HG03039 (cell line): Measurements from ENCODE around the gene XXYLT1.

Experiments used
- ATAC-seq: cut with Tn5 transposase; IDR thresholded peaks from one replicate; pipeline ENCODE4 v1.9.1; 2021; ENCODE audit warnings: mild to moderate bottlenecking, moderate library complexity; ENCODE audit not compliant: unreplicated experiment

XXYLT1 gene

GRCh38 chr3:195253923-195254432, 17.0 kb downstream of the XXYLT1 start:
- no peak for ATAC-seq

GRCh38 chr3:195251336-195252065, 19.5 kb downstream of the XXYLT1 start:
- no peak for ATAC-seq

- no peak for ATAC-seq
Observed at GRCh38 chr3:195250473-195251251, 20.3 kb downstream of the XXYLT1 start.

GRCh38 chr3:195249858-195250464, 21.0 kb downstream of the XXYLT1 start:
- ATAC-seq = no peak

- no peak for ATAC-seq
Observed at GRCh38 chr3:195249057-195249770, 21.7 kb downstream of the XXYLT1 start.

- no peak for ATAC-seq
Observed at GRCh38 chr3:195248281-195248680, 22.7 kb downstream of the XXYLT1 start.

GRCh38 chr3:195247863-195248189, 23.1 kb downstream of the XXYLT1 start:
- ATAC-seq = no peak

- ATAC-seq = no peak
Observed at GRCh38 chr3:195247086-195247862, 23.7 kb downstream of the XXYLT1 start.

- ATAC-seq = no peak
Observed at GRCh38 chr3:195246581-195246995, 24.4 kb downstream of the XXYLT1 start.

GRCh38 chr3:195245531-195245951, 25.4 kb downstream of the XXYLT1 start:
- no peak for ATAC-seq

GRCh38 chr3:195241592-195242355, 29.2 kb downstream of the XXYLT1 start:
- no peak for ATAC-seq

- no peak for ATAC-seq
Observed at GRCh38 chr3:195240939-195241338, 30.0 kb downstream of the XXYLT1 start.

GRCh38 chr3:195240171-195240701, 30.7 kb downstream of the XXYLT1 start:
- no peak for ATAC-seq

GRCh38 chr3:195239121-195239520, 31.8 kb downstream of the XXYLT1 start:
- no peak for ATAC-seq

GRCh38 chr3:195238586-195239118, 32.3 kb downstream of the XXYLT1 start:
- no peak for ATAC-seq

GRCh38 chr3:195238081-195238571, 32.8 kb downstream of the XXYLT1 start:
- no peak for ATAC-seq

- no peak for ATAC-seq
Observed at GRCh38 chr3:195236801-195237570, 34.0 kb downstream of the XXYLT1 start.
